ENCODE results near the gene SHC1. TPM values are rescaled to one million over a fixed set of nuclear protein-coding genes. Genes with fewer than 3 reads are reported as not detected.
A peak's percentile ranks its signal among the peaks of the same experiment; 100 is the strongest.

Gene SHC1
- total RNA-seq, 2 donors from 2014 or later = 88.7 to 102 TPM

- DNase-seq (no peak), ATAC-seq (no peak)
- intact Hi-C loops (cut with DNase I) = loop anchor here in 1 of 2 donors (5.0 kb wide), 1 partner anchor 48 kb away; the partner anchor contains the start of gene PYGO2
These were observed 39.8 kb upstream of the SHC1 start for GRCh38 chr1:155010211-155010918.

DNA sequence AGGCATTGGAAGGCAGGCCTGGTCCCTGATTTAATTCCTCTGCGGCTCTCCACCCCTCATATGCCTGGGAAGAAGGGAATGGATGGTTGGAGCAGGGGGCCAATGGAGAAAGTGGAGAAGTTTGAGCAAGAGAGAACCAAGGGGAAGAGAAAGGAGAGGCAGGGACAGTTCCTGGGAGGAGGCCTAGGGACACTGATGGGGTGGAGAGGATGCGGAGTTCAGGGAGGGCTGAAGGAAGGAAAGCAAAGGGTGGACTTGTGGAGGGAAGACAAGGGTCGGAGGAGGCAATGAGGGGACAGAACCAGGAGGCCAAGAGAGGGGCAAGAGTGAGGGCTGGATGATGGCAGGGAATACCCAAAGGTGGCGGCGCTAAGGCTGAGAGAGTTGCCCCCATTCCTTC is 39.2 kb upstream of the SHC1 start:
- intact Hi-C loops (cut with DNase I) = loop anchor here in 1 of 2 donors (5.0 kb wide), 1 partner anchor 47 kb away; the partner anchor contains the start of gene PYGO2
- ATAC-seq (no peak), DNase-seq (no peak)

DNA sequence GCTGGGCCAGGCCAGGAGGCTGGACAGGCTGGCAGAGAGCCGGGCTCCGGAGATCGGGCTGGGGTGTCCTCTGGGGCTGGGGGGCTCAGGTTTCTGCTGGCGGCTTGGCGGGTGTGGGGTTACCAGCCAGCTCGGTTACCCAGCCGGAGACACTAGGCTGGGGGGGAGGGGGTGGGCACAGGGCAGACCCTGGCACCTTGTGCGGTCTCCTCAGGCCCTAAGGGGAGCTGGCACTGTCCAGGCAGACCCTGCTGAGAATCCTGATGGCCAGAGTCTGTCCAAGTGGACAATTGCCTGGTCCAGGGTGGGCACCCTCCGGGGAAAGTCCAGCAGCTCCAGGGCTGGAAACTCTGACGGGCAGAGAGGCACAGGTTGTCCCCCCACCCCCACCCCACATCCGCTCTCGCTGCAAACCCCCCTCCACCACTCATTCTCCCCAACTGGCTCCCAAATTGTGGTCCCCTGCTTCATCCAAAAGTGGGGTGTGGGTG is 38.7 kb upstream of the SHC1 start:
- intact Hi-C loops (cut with DNase I) = no loop called here
- ATAC-seq (no peak), DNase-seq (no peak)

DNA sequence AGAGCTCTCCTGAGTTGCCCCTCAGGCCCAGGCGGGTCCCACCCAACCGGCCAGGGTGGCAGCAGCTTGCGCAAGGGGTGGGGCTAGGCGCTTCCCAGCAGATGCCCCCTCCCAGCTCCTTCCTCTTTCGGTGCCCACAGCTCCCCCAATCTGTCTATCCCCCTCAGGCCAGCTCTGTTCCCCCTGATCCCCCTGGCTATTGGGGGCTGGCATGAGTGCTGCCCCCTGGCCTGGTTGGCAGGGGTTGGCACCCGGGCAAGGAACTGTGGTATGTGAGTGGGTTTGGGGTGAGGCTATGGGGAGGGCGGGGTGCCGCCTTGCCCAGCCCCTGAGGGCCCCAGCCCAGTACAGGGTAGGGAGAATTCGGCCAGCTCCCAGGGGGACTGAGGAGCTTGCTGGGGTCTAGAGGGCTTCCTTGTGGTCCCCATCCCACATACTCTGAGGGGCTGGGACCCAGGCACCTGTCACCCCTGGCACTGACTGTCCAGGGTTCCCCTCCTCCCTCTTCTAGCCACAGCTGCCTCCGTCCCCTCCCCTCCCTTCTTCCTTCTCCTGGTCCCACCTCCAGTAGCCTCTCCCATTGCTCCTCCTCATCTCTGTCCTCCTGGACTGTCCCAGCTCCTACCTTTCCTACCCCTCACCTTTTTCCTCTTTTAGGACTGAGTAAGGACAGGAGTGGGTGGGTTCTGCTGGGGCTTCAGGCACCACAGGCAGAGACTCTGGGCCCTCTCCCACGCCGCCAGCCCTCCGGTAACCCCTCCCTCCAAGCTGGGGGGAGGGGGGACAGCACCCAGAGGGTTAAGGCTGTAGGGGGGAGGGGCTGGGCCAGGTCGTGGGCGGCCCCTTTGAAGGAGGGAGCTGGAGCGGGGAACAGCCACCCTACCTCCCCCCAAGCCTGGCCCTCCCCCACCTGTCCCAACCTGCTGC is 37.7 kb upstream of the SHC1 start:
- DNase-seq = peak; percentile 49
- intact Hi-C loops (cut with DNase I) = no loop called here
- ATAC-seq = peak in 1 of 2 donors; percentile 1

DNA sequence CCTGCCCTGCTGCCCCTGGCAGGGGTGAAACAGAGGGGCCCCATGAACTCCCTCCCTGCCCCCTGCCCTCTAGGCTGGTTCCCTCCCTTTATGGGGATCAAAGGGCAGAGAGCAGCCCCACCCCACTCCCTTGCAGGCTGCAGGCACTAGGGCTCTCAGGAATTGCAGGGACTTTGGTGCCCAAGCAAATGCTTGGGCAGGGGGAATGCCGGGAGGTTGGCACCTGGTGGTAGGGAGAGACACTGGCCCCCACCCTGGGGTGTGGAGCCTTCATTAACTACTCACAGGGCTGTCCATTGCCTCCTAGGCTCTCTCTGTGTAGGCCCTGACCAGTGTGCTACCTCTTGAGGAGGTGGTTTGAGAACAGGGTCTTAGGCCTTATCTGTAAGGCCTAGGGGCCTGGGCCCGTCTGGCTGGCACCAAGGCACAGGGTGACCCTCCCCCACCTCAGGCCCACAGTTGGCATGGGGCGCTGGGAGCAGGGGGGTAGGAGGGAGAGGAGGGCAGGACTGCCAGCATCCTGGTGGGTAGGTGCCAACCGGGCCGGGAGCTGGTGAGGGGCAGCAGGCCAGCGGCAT is 36.8 kb upstream of the SHC1 start:
- peak; percentile 53 for DNase-seq
- intact Hi-C loops (cut with DNase I) = no loop called here
- ATAC-seq = peak; percentile 8 to 33

- ATAC-seq = no peak
- no peak for DNase-seq
- intact Hi-C loops (cut with DNase I) = no loop called here
These were observed 36.1 kb upstream of the SHC1 start for GRCh38 chr1:155006601-155007101.

DNA sequence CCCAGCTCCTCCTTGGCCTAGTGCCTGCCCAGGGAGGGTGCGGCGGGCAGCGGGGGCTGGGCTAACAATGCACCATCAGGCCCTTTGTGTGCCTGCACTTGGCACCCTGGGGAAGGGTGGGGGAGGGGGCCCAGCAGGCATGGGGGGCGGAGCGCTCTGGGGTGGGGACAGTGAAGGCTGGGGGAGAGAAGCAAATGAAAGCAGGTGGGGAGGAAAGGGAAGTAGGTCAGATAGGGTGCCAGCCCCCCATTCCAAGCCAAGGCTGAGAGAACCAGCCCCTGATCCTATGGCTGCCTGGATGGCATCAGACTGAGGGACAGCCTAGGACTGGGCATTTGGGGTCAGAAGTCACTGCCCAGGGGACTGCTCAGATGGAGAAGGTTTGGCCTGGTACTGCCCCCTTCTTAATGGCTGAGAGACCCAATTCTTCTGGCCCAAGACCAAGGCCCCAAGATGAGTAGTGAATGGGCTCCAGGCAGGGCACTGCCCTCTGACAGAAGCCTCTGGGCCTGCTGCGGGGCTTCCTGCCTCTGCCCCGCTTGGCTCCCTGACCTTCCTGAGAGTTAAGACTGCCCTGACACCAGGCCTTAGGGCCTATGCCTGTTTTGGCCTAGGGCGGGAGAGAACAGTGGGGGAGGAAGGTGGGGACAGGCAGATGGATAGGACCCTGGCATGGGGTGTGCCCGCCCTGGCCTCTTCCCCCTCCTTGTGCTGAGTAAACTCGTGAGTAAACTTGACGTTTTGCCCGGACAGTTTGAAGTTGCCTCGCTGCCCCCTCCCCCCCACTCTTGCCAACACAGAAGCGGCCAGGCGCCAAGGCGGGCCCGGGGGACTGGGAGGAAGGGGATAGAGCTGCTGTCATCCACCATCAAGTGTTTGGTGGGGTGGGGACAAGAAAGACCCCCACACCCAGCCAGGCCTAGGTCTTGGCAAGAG is 34.8 kb upstream of the SHC1 start:
- ATAC-seq (peak in 1 of 2 donors; percentile 3), DNase-seq (peak; percentile 69)
- intact Hi-C loops (cut with DNase I) = no loop called here

- intact Hi-C loops (cut with DNase I) = no loop called here
- DNase-seq (no peak), ATAC-seq (no peak)
These were observed 34.0 kb upstream of the SHC1 start for GRCh38 chr1:155004352-155005075.

DNA sequence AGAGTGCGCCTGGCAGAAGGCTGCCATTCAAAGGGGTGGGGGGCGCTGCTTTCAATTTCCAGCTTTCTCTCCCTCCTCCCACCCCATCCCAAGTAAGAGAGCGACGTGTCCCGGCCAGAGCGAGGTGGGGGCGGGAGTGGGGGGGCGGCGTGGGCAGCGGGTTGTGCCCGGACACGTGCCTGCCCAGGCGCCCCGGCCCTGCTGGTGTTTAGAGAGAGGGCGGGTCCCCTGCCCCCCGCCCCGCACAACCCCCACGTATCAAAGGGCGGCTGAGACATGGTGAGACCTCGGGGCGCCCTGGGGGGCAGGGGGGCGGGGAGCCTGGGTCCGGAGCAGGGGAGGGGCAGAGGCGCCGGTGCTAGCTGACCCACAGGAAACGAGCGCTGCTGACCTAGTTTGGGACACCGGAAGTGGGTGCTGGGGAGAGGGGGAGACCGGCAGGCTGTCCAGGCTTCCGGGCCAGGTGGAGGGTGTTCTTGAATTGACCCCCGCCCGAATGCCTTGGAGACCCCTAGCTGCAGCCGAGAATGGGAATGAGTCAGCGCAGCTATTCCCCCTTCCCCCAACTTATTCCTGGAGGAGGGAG is 33.3 kb upstream of the SHC1 start:
- intact Hi-C loops (cut with DNase I) = no loop called here
- peak; percentile 84 for DNase-seq
- ATAC-seq = peak; percentile 3 to 5

DNA sequence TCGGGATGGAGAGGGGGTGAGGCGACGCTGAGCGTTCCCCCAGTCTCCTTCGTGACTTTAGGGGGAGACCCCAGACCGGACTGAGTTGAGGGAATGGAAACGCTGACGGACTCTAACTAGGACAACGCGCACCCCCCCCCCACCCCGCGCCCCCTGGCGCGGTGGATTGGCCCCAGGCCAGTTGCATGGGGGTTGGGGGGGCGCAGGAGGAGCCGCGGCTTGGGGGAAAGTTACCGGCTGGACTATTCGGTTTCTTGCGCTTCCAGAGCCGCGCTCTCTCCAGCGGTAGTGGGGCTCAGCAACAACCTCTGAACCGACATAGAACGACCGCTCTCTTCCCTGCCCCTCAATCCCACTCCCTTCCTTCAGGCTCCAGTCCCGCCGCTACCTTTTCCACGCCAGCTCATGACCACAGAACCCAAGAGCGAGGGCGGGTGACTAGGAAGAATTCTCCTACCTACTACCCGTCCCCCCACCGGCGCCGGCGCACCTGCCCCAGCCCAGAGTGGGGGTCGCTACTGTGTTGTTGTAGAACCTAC is 32.7 kb upstream of the SHC1 start:
- ATAC-seq (no peak), DNase-seq (peak; percentile 48)
- intact Hi-C loops (cut with DNase I) = no loop called here

DNA sequence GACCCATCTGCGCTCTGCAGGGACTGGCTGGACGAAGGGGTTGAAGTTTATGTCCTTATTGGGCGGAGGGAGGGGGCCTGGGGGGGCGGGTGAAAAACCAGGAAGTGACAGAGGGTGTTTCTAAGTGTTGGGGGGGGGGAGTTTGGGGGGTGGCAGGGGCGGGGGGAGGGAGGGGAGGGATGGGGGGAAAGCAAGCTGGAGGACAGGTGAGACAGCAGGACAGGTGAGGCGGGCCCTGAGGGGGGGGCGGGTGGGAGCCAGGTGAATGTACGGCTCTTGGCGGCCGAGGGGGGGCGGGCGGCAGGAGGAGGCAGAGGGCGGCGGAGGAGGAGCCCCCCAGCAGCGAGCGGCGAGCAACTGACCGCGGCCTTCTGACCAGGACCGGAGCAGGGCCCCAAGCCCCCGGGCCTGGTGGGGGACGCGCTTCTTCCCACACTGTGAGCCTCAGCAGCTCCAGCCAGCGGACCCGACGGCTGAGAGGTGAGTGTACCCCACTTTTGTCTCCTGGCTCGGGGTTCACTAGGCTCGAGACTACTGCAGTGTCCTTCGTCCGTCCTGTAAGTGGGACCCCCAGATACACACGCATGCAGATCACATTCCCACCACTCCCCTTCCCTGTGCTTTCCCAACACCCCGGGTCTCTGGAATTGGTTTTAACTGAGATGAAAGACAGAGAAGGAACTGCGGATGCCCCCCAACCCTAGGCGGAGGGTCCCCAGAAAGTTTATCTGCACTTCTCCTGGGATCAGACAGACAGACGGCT is 32.1 kb upstream of the SHC1 start, which contains the start of gene ZBTB7B:
ZBTB7B (plus strand) TSS at position 339 of the 763 bp plus-strand sequence. CDS start 11,859 bp downstream, outside the sequence.
- ATAC-seq = peak; percentile 2 to 4
- peak; percentile 63 for DNase-seq
- intact Hi-C loops (cut with DNase I) = no loop called here

- ATAC-seq = peak; percentile 84 to 86
- intact Hi-C loops (cut with DNase I) = loop anchor here in 1 of 2 donors (2.0 kb wide), 1 partner anchor 27 kb away; the partner anchor contains the start of gene CKS1B
- DNase-seq = peak; percentile 100
These were observed 31.3 kb upstream of the SHC1 start for GRCh38 chr1:155001675-155002463.

GRCh38 chr1:155001425-155001674 is 30.8 kb upstream of the SHC1 start:
- intact Hi-C loops (cut with DNase I) = loop anchor here in 1 of 2 donors (2.0 kb wide), 1 partner anchor 27 kb away; the partner anchor contains the start of gene CKS1B
- DNase-seq (no peak), ATAC-seq (no peak)

- intact Hi-C loops (cut with DNase I) = loop anchor here in 1 of 2 donors (2.0 kb wide), 1 partner anchor 26 kb away; the partner anchor contains the start of gene CKS1B
- DNase-seq (peak; percentile 90), ATAC-seq (peak; percentile 57 to 69)
These were observed 30.3 kb upstream of the SHC1 start for GRCh38 chr1:155000726-155001424.

GRCh38 chr1:155000411-155000725 is 29.8 kb upstream of the SHC1 start:
- DNase-seq (peak; percentile 40), ATAC-seq (no peak)
- intact Hi-C loops (cut with DNase I) = loop anchor here in 1 of 2 donors (2.0 kb wide), 1 partner anchor 26 kb away; the partner anchor contains the start of gene CKS1B
